IgD-negative memory B cell (primary cell): ENCODE measurements around the gene CYTH4. TPM values are rescaled to one million over a fixed set of nuclear protein-coding genes. Genes with fewer than 3 reads are reported as not detected.
A peak's percentile ranks its signal among the peaks of the same experiment; 100 is the strongest.

ENCODE experiments used
- H3K27ac Mint-ChIP-seq, 3 donors: one replicate each; pipeline ENCODE4 v1.8.0; 2020 to 2022; ENCODE audit warnings: mild to moderate bottlenecking in 3 of 3, mixed read lengths in 3 of 3, moderate library complexity in 1 of 3
- H3K27me3 Mint-ChIP-seq: one replicate; pipeline ENCODE4 v1.8.0; 2021; ENCODE audit warnings: mixed read lengths
- H3K36me3 Mint-ChIP-seq: one replicate; pipeline ENCODE4 v1.8.0; 2020; ENCODE audit warnings: mild to moderate bottlenecking, mixed read lengths
- H3K4me1 Mint-ChIP-seq, 3 donors: one replicate each; pipeline ENCODE4 v1.8.0; 2020 to 2022; ENCODE audit warnings: mixed read lengths in 3 of 3, mild to moderate bottlenecking in 1 of 3
- H3K4me3 Mint-ChIP-seq, 4 donors: one replicate each; pipeline ENCODE4 v1.8.0; 2020 to 2022; ENCODE audit warnings: mild to moderate bottlenecking in 4 of 4, mixed read lengths in 4 of 4, moderate library complexity in 3 of 4
- H3K9me3 Mint-ChIP-seq, 3 donors: one replicate each; pipeline ENCODE4 v1.8.0; 2020 to 2021; ENCODE audit warnings: mixed read lengths in 3 of 3, mild to moderate bottlenecking in 1 of 3
- polyA plus RNA-seq: library from polyadenylated mRNA; unstranded; fragments of 300-500 nt; fragmentation: Illumina TruSeq; gene quantifications from one replicate; pipeline ENCODE4 v1.2.3, GENCODE V29; 2021

The CYTH4 gene
- polyA plus RNA-seq, 1 donor from 2014 or later = 70.8 TPM

DNA sequence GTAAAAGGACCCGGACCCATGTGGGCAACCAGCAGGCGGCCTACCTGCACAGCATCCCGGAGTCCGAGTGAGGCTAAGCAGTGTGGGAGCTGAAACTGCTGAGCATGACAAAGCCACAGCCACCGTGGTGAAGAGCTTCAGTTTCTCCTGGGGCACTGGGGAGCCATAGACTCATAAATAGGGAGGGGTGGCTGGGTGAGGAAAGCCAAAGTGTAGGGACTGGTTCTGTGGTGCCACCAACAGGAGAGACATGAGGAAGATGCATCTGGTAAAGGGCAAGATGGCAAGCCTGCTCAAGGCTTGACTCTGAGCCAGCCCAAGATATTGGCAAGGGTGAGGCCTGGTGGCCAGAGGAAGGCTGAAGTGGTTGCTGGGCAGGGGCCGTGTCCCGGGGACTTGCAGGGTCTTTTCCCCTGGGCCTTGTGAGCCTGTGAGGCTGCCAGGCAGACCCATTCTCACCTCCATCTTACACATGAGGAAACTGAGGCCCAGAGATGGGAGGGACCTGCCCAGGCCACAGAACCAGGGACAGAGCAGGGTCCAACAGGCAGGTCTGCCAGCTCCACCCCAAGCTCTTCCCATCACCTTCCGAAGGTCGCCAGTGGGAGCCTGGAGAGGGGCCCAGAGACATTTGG is 30.4 kb downstream of the CYTH4 start:
- Mint-ChIP-seq H3K9me3 (no peaks in the 10 kb centered on the region), H3K36me3 (no peaks in the 10 kb centered on the region), H3K4me3 (peak overlapping the region in 2 of 4 donors; percentile 10 to 50), H3K4me1 (peaks cover 29 to 49% (median 40%) of the 10 kb centered on the region in 3 donors), H3K27me3 (no peaks in the 10 kb centered on the region), H3K27ac (peak overlapping the region in 1 of 3 donors; percentile 93)

DNA sequence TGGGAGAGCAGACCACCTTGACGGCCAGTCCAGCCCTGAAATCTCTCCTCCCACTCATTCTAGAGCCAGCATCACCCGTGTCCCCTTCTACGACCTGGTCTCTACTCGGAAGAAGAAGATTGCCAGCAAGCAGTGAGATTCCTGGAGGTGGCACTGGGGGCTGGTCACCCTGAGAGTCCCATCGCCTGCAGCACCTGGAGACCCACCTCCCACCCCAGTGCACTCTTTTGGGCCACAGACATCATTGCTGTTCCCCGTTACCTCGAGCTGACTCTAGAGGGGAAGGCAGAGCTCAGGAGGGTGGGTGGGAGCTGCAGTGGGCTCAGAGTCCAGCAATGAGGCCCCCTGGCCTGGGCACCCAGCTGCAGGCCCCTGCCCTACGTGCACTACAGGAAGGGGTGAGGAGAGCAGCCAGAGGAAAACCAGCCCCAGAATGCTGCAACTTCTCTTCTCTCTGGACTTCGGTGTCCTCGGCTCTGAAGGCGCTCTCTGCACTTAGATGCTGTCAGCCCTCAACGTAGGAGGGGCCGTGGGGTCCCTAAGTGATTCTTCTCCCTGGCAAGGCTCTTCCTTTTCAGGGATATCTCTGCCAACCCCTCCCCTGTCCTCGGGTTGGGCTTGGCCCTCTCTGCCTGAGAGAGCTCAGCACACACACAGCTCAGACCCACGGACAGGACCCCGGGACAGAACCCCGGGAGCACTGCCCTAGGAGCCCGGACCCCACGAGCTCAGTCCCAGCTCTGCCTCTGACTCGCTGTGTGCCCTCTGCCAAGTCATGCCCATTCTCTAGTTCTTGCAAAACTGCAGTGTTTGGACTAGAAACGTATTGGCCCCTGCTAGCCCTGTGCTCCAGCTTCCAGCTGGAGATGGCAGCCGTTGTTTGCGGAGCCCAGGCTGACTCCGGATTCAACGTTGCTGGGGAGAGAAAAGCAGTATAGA is 31.3 kb downstream of the CYTH4 start:
- peaks cover 27 to 39% (median 32%) of the 10 kb centered on the region in 3 donors for H3K4me1 Mint-ChIP-seq

DNA sequence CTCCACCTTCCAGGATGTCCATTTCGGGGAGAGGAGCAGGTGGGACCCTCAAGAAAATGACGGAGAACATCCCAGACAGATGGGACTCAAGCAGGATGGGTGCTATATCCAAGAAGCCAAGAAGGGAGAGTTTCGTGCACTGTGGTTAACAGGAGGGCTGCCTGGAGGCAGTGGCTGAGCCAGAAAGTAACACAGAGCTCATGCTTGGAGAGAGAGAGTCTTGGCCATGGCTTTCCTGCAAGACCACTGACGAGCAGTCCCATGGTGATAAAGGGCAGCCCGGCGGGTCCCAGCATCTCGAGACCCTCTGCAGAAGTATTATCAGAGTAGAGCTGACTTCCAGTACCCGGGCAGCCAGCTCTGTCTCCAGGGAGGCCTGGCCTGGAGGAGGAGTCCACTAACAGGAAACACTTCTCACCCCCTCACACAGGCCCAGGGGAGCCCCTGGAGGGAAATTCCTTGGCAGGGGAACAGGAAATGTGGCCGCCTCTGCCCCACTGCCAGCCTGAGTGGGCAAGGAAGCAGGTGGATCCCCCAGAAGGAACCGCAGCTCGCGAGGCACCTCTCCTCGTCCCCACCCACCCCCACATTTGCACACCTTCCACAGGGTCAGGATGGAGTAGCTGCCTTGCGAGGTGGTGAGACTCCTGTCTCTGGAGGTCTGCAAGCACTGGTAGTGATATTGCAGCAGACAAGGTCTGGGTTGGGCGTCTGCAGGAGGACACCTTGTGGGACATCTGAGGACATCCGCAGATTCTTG is 32.2 kb downstream of the CYTH4 start:
- Mint-ChIP-seq H3K36me3 (no peaks in the 10 kb centered on the region), H3K27ac (peak overlapping the region; percentile 31 to 93 (median 48)), H3K4me1 (peaks cover 25 to 31% (median 26%) of the 10 kb centered on the region in 3 donors), H3K9me3 (no peaks in the 10 kb centered on the region), H3K27me3 (no peaks in the 10 kb centered on the region), H3K4me3 (peak overlapping the region in 2 of 4 donors; percentile 62 to 85)

More for the DNA sequence above, 31.3 kb downstream of the CYTH4 start:
- Mint-ChIP-seq H3K27ac (peak overlapping the region; percentile 39 to 93 (median 48)), H3K27me3 (no peaks in the 10 kb centered on the region), H3K9me3 (no peaks in the 10 kb centered on the region), H3K36me3 (no peaks in the 10 kb centered on the region), H3K4me3 (peak overlapping the region in 2 of 4 donors; percentile 62 to 85)

DNA sequence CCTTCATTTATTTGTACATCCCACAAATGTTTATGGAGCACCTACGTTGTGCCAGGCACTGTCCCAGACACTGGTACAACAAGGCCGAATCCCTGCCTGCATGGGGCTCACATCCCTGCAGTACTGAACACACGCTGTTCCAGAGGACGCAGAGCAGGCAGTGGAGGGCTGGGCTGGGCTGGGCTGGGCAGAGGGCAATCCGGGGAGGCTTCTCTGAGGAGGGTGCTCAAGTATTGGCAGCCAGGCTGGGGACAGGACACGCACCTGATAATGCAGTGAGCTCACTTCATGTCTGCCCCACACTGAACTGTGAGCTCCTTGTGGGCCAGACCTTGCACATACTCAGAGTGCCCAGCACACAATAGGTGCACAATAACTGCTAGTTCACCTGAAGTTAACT is 34.1 kb downstream of the CYTH4 start:
- Mint-ChIP-seq H3K27me3 (no peaks in the 10 kb centered on the region), H3K4me3 (peak overlapping the region in 3 of 4 donors; percentile 8 to 33 (median 9)), H3K27ac (peak overlapping the region in 2 of 3 donors; percentile 53 to 57), H3K4me1 (peaks cover 13 to 17% (median 14%) of the 10 kb centered on the region in 3 donors), H3K36me3 (no peaks in the 10 kb centered on the region), H3K9me3 (no peaks in the 10 kb centered on the region)

DNA sequence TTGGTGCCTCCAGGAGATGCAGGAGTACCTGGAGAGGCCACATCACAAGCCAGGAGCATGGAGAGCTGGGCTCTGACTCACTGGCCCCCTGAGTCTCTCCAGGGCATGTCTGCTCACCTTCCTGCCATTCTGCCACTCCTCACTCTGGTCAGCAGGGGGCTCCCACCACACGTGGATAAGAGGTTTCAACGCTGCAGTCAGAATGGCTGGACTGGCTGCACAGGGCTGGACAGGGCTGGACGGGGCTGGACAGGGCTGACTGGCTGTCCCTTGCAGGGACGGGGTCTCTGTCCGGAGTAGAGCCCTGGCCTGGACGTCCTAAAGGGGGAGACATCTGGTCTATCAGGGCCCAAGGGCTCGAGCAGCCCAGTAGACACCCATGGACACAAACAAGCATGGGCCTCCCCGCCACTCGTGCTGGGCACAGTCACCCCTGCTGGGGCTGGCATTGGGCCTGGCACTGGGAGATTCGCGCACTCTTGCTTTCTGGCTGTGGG is 34.6 kb downstream of the CYTH4 start:
- Mint-ChIP-seq H3K36me3 (no peaks in the 10 kb centered on the region), H3K27me3 (no peaks in the 10 kb centered on the region), H3K4me1 (peaks cover 13 to 17% (median 14%) of the 10 kb centered on the region in 3 donors), H3K4me3 (peak overlapping the region in 2 of 4 donors; percentile 8 to 9), H3K9me3 (no peaks in the 10 kb centered on the region), H3K27ac (peak overlapping the region in 1 of 3 donors; percentile 57)

DNA sequence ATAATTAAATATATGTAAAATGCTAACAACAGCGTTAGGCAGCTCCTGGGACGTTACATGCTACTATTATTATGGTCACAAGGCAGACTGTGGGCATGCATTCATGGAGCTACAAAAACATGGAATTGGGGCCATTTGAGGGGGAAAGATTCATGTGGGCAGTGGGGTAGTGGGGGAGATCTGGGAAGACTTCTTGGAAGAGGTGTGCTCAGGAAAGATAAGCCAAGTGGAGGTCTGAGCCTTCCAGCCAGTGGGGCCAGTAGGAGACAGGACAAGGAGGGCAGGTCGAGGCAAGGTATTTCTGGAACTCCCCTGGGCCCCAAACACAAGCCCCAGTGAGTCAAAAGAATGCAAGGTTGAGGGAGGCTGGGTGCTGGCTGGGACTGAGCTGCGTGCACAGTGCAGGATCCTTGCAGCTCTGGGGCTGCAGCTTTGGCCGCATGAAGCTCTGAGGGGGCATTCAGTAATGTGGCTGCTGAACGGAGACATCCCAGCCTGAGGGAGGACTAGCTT is 35.4 kb downstream of the CYTH4 start:
- peaks cover 3% of the 10 kb centered on the region for H3K27me3 Mint-ChIP-seq
- no peaks in the 10 kb centered on the region for H3K9me3 Mint-ChIP-seq
- H3K4me1 Mint-ChIP-seq = peaks cover 11 to 13% (median 12%) of the 10 kb centered on the region in 3 donors
- no peak overlapping the region for H3K27ac Mint-ChIP-seq
- H3K36me3 Mint-ChIP-seq = no peaks in the 10 kb centered on the region
- peak overlapping the region in 1 of 4 donors; percentile 20 for H3K4me3 Mint-ChIP-seq

DNA sequence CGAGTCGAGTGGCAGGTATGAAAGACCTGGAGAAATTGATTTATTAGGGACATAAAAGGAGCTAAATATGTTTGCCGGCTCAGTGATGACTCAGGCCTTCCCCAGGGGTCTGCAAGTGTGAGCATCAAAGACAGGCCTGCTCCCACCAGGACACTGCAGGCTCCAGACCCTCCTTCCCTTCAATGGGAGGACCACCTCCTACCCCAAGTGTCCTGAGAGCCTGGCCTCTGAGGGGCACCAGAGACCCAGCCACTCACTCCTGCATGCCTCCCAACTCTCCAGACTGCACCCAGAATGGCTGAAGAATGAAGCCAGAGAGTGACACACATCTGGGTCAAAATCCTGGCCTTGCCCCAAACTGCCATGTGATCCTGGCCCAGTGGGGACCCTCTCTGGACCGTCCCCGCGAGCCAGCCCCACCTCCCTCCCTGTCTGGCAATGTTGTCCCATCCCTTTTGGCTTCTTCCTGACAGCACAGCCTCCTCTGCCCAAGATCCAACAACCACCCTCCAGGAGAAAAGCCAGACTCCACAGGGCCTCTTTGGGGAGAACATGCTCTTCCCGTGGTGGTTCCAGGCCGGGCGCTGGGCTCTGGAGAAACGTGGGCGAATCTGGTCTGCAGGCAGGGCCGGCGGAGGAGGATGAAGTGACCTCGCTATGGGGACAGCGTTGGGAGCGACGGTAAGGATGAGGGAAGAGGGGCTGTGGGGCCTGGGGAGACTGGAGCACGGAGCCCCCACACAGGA is 36.2 kb downstream of the CYTH4 start:
- Mint-ChIP-seq H3K4me3 (no peak overlapping the region), H3K27ac (peak overlapping the region in 1 of 3 donors; percentile 63), H3K4me1 (peaks cover 11 to 13% (median 12%) of the 10 kb centered on the region in 3 donors), H3K9me3 (no peaks in the 10 kb centered on the region), H3K27me3 (peaks cover 9% of the 10 kb centered on the region), H3K36me3 (no peaks in the 10 kb centered on the region)

DNA sequence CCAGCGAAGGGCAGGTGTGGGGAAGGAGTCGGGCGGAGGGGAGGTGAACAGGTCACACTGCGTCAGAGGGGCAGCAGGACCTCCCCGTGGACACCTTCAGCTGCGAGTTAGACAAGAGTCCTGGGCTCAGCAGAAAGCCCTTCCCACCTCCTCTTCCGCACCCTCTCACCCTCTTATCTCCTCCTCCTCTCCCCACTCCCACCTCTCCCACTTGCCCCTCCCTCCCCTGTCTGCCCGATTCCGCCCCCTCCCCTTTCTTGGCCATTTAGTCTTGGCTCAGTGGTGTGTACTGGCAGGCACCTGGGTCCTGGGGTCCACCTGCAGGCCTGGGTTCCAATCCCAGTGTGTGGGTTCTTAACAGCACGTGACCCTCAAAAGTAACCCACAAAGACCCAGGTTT is 37.2 kb downstream of the CYTH4 start:
- no peaks in the 10 kb centered on the region for H3K36me3 Mint-ChIP-seq
- no peaks in the 10 kb centered on the region for H3K9me3 Mint-ChIP-seq
- no peak overlapping the region for H3K4me3 Mint-ChIP-seq
- peaks cover 17% of the 10 kb centered on the region for H3K27me3 Mint-ChIP-seq
- H3K27ac Mint-ChIP-seq = no peak overlapping the region
- peaks cover 6 to 8% (median 6%) of the 10 kb centered on the region in 3 donors for H3K4me1 Mint-ChIP-seq

DNA sequence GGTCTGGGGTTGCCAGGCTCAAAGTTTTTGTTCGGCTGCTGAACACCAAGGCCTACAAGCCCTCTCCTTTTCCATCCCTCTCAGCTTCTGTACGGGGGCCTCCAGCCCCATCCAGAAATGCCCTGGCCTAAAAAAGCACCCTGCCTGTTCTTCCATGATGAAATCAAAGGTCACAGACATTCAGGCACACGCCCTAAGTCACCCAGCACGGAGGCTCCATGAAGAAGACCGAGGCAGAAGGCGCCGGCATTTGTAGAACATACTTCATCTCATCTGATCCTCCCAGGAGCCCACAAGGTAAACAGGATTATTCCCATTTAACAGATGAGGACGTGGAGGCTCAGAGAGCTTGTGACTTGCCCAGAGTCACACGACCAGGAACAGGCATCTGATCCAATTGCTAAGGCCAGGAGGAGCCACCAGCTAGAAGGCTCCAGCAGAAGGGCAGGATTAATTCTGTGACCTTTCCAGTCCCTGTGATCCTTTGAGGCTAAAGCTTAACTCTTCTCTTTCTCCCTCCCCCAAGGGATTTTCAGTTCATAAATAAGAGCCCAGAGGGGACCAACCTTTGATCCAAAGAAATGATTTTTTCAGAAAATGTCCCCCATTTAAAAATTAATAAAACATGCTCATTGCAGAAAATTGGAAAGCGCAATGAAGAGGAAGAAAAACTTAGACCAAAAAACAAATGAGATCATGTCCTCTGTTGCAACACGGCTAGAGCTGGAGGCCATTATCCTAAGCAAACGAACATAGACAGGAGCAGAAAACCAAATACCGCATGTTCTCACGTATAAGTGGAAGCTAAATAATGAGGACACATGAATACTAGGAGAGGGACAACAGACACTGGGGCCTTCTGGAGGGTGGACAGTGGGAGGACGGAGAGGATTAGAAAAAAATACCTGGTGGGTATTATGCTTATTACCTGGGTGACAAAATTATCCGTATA is 38.7 kb downstream of the CYTH4 start:
- Mint-ChIP-seq H3K9me3 (no peaks in the 10 kb centered on the region), H3K27me3 (peaks cover 17% of the 10 kb centered on the region), H3K4me3 (no peak overlapping the region), H3K4me1 (peaks cover 0 to 5% (median 1%) of the 10 kb centered on the region in 3 donors), H3K36me3 (no peaks in the 10 kb centered on the region), H3K27ac (peak overlapping the region in 1 of 3 donors; percentile 9)

DNA sequence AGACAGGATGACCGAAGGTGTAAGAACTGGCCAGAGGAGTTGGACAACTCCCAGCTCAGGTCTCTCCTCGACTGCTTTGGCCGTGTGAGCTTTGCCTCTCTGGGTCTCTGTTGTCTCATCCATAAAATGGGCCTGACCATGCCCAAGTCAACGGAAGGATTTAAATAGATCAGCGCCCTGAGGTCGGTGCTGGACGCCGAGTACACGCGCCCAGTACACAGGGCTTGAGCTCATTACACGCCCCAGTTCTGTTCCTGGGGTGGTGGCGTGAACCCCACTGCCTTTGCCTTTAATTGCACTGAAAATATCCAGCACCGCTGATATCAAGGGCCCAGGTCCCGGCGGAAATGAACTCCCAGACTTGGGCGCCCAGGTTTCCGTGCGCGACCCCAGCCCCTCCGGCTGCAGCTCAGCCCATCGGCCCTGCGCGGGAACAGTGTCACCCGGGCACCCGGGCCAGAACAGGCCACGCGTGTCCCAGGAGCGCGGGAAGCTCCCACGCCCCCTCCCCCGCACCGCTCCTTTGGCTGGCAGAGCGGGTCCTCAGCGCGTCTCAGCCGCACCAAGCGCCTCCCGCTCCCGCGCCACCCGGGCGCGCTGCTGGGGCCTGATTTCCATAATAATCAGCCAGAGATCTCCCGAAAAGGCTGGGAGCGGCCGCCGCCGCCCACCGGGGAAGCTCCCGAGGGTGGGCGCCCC is 42.2 kb downstream of the CYTH4 start:
- Mint-ChIP-seq H3K27ac (no peak overlapping the region), H3K36me3 (no peaks in the 10 kb centered on the region), H3K4me1 (no peaks in the 10 kb centered on the region), H3K4me3 (no peak overlapping the region), H3K9me3 (no peaks in the 10 kb centered on the region), H3K27me3 (peaks cover 37% of the 10 kb centered on the region)

DNA sequence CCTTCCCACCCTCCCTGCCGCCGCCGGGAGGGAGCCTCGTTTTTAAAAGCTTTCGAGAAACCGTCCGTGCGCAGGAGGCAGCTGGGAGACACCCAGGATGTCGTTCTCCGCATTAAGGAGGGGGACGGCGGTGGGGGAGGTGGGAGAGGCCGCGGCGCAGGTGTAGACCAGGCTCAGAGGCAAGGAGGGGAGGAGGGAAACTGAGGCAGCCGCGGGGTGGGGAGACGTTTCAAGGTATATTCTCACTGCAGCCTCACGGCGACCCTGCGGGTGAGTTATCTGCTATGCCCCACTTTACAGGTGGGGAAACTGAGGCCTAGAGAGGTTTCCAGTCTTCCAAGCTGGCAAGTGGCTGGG is 42.7 kb downstream of the CYTH4 start:
- Mint-ChIP-seq H3K27me3 (peaks cover 39% of the 10 kb centered on the region), H3K4me3 (no peak overlapping the region), H3K4me1 (no peaks in the 10 kb centered on the region), H3K36me3 (no peaks in the 10 kb centered on the region), H3K27ac (no peak overlapping the region), H3K9me3 (no peaks in the 10 kb centered on the region)

DNA sequence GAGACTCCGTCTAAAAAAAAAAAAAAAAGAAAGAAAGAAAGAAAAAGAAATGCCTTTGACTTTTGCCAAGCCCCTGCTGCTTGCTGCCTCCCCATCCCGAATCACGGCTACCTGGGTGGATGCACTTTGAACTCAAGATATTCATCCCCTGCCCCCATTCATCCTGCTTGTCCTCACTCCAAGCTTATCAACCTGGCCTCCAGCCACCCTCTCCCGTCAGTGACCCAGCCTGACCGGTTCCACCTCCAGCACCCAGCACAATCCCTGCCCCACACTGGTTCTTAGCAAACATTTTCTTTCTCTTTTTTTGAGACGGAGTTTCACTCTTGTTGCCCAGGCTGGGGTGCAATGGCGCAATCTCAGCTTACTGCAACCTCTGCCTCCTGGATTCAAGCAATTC is 44.4 kb downstream of the CYTH4 start:
- H3K4me1 Mint-ChIP-seq = no peaks in the 10 kb centered on the region
- H3K27me3 Mint-ChIP-seq = peaks cover 47% of the 10 kb centered on the region
- no peaks in the 10 kb centered on the region for H3K36me3 Mint-ChIP-seq
- H3K27ac Mint-ChIP-seq = peak overlapping the region in 1 of 3 donors; percentile 71
- no peaks in the 10 kb centered on the region for H3K9me3 Mint-ChIP-seq
- H3K4me3 Mint-ChIP-seq = no peak overlapping the region
